HFFc6 (cell line): ENCODE measurements around the gene ECT2. TPM values are rescaled to one million over a fixed set of nuclear protein-coding genes. Genes with fewer than 3 reads are reported as not detected.

Source experiments
- DNase-seq: peaks from one replicate; pipeline ENCODE4 v3.0.0-alpha.2; 2018
- H3K27ac Mint-ChIP-seq: 2 replicates; pipeline ENCODE4 v1.8.0; 2020; ENCODE audit warnings: mild to moderate bottlenecking, mixed read lengths
- H3K27me3 Mint-ChIP-seq: 2 replicates; pipeline ENCODE4 v1.8.0; 2021; ENCODE audit warnings: mild to moderate bottlenecking, moderate library complexity, mixed read lengths; ENCODE audit not compliant: insufficient read depth
- H3K36me3 Mint-ChIP-seq: 2 replicates; pipeline ENCODE4 v1.8.0; 2021; ENCODE audit warnings: low read depth, mixed read lengths
- H3K4me1 Mint-ChIP-seq: 2 replicates; pipeline ENCODE4 v1.8.0; 2020; ENCODE audit warnings: low read depth, mixed read lengths
- H3K4me3 Mint-ChIP-seq: 2 replicates; pipeline ENCODE4 v1.8.0; 2020; ENCODE audit warnings: mild to moderate bottlenecking, moderate library complexity, mixed read lengths
- H3K9me3 Mint-ChIP-seq: 2 replicates; pipeline ENCODE4 v1.8.0; 2020; ENCODE audit warnings: mild to moderate bottlenecking, mixed read lengths
- CTCF ChIP-seq: fragments of 200-600 bp; sonication (generic); IDR thresholded peaks from 2 replicates; pipeline ENCODE4 v1.5.0; 2021; ENCODE audit warnings: antibody characterized with exemption, mild to moderate bottlenecking
- total RNA-seq, 6 experiments: library from RNA; stranded (reverse); fragmentation: NEBNext Ultra II Directional; extraction: Animal tissue kit (Norgen Biotek cat#: 25700); gene quantifications; 2 replicates in 1 of 6; 3 replicates in 5 of 6; pipeline ENCODE4 v1.2.3, GENCODE V29; 2021

ECT2 gene
- total RNA-seq, 6 experiments from 2014 or later, result 29.1 to 62.4 (median 50.6) TPM

GRCh38 chr3:172836390-172836997 is 86.0 kb downstream of the ECT2 start:
- Mint-ChIP-seq H3K36me3 (no peaks in the 10 kb centered on the region), H3K27ac (no peak overlapping the region), H3K27me3 (peaks cover 16% of the 10 kb centered on the region), H3K4me3 (no peak overlapping the region), H3K4me1 (no peaks in the 10 kb centered on the region), H3K9me3 (no peaks in the 10 kb centered on the region)
- peak; percentile 38 for DNase-seq
- TF ChIP-seq CTCF, result peak; percentile 82

GRCh38 chr3:172839679-172840078 is 89.2 kb downstream of the ECT2 start:
- Mint-ChIP-seq H3K4me3 (no peak overlapping the region), H3K27ac (no peak overlapping the region), H3K9me3 (no peaks in the 10 kb centered on the region), H3K4me1 (no peaks in the 10 kb centered on the region), H3K36me3 (no peaks in the 10 kb centered on the region), H3K27me3 (peaks cover 18% of the 10 kb centered on the region)
- no peak for TF ChIP-seq CTCF
- DNase-seq, result no peak

DNA sequence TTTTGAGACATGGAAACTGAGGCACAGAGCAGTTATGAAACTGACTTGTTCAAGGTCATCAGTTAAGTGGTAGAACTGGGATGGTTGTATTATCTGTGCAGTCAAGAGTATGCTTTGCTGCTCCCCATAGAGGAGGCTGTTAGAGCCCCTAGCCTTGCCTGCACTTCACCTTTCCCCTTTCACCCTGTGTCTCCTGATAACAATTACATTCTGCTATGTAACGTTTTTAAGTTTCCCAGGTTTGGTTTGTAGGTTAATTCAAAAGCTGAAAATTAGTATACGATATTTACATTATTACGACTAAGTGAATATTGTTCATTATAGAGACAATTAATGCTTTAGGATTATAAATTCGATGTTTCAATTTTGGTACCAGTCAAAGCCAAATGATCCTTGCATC is 89.9 kb downstream of the ECT2 start:
- Mint-ChIP-seq H3K36me3 (no peaks in the 10 kb centered on the region), H3K4me3 (no peak overlapping the region), H3K27ac (no peak overlapping the region), H3K27me3 (peaks cover 18% of the 10 kb centered on the region), H3K9me3 (no peaks in the 10 kb centered on the region), H3K4me1 (no peaks in the 10 kb centered on the region)
- TF ChIP-seq CTCF, result no peak
- DNase-seq, result no peak

DNA sequence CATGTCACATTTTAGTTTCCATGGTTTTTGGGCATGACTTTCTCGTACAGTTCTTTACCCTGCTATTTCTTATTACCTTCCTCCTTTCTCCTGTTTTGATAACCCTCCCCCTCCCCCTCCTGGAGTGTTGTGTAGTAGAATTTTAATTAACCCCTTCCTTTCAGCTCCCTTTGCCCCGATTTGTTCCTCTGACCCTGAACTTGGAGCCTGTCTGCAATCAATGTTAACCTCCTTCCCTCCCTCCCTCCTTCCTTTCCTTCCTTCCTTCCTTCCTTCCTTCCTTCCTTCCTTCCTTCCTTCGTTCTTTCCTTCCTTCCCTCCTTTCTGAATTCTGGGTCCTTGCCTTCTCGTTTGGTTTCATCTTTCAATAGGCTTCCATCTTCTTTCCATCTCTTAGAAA is 90.4 kb downstream of the ECT2 start:
- H3K4me1 Mint-ChIP-seq, result no peaks in the 10 kb centered on the region
- no peaks in the 10 kb centered on the region for H3K9me3 Mint-ChIP-seq
- TF ChIP-seq CTCF, result no peak
- no peak overlapping the region for H3K4me3 Mint-ChIP-seq
- no peak for DNase-seq
- H3K27me3 Mint-ChIP-seq, result peaks cover 18% of the 10 kb centered on the region
- H3K36me3 Mint-ChIP-seq, result no peaks in the 10 kb centered on the region
- H3K27ac Mint-ChIP-seq, result no peak overlapping the region

DNA sequence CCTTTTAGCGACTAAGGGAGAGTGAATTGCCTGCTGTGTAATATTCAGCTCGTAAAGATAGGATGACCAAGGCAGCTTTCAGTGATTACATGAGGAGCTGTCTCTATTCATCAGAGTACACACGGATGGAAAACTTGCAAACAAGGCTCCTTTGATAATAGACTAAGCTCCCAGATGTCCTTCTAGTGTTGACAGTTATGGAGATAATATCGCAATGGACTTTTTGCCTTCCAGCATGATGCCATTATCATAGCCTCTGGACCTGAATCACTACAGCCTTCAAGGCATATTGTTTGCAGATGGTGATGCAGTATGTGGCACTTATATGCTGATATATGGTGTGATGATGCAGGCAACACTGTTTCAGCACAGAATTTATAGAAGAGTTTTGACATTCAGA is 93.9 kb downstream of the ECT2 start:
- Mint-ChIP-seq H3K27ac (no peak overlapping the region), H3K27me3 (peaks cover 6% of the 10 kb centered on the region), H3K4me3 (no peak overlapping the region), H3K9me3 (no peaks in the 10 kb centered on the region), H3K4me1 (peaks cover 16% of the 10 kb centered on the region), H3K36me3 (no peaks in the 10 kb centered on the region)
- DNase-seq, result no peak
- TF ChIP-seq CTCF, result no peak
